Measurements from ENCODE around the gene PLA2G6.
"Not testable (repeated sequence)": the region's sequence is repeated elsewhere in the genome, so short reads cannot be mapped to it uniquely, and the experiment has no call there.

Gene PLA2G6

DNA sequence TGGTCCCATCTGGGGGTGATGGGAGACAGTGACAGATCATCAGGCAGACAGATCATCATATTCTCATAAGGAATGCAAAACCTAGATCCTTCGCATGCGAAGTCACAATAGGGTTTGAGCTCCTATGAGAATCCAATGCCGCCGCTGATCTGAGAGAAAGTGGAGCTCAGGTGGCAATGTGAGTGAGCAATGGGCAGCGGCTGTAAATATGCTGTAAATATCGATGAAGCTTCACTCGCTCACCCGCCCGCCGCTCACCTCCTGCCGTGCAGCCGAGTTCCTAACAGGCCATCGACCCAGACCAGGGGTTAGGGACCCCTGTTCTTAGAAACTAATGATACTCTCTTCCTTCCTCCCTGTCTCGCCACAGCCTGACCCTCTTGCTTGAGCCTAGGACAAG is 9.4 kb upstream of the PLA2G6 start:
- no peak for DNase-seq

DNA sequence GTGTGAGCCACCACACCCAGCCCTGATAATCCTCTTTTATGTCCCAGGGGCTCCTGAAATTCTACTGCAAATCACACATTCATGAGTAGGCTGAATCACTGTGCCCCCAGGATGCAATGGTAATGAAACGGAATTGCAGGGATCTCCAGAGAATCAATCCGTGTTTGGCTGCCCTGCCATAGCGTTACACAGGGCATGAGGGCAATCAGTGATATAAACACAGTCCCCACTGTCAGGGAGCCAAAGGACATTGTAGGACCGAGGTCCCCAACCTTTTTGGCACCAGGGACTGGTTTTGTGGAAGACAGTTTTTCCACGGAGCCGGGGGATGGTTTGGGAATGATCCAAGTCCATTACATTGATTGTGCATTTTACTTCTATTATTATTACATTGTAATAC is 9.0 kb upstream of the PLA2G6 start:
- no peak for DNase-seq

DNA sequence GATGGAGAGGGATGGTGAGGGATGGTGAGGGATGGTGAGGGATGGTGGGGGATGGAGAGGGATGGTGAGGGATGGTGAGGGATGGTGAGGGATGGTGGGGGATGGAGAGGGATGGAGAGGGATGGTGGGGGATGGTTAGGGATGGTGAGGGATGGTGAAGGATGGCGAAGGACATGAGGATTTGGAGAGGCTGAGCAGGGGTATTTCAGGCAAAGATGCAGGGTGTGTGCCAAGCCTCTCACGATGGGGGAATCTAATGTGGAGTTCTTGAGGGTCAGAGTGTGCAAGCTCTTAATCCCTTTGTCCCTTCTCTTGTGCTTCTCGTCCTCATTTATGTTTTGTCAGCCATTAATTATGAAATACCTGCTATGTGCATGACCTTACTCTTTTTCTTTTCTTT is 7.5 kb upstream of the PLA2G6 start:
- no peak for DNase-seq

DNA sequence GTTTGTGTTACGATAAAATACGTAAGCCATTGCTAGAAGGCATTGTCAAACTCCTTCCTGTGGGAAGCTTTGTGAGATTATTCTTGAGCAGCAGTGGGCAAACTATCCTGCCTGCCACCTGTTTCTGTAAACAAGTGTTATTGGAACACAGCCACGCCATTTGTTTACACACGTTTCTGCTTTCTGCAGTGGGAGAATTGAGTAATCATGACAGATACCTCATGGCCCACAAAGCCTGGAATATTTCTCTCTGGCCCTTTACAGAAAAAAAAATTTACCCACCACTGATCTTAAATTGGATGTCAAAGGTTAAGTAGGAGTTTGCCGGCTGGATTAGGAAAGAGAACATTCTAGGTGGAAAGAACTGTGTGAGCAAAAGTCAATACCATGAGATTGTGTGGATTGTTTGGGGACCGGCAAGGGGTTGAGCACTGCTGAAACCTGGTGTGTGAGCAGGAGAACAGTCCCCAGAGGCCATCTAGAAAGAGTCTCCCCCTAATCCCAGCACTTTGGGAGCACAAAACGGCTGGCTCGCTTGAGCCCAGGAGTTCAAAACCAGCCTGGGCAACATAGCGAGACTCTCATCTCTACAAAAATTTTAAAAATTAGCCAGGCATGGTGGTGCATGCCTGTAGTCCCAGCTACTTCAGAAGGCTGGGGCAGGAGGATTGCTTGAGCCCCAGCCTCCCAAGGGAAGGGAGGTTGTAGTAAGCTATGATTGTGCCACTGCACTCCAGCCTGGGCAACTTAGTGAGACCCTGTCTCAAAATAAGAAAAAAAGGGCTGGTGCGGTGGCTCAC is 6.0 kb upstream of the PLA2G6 start:
- DNase-seq = no peak

DNA sequence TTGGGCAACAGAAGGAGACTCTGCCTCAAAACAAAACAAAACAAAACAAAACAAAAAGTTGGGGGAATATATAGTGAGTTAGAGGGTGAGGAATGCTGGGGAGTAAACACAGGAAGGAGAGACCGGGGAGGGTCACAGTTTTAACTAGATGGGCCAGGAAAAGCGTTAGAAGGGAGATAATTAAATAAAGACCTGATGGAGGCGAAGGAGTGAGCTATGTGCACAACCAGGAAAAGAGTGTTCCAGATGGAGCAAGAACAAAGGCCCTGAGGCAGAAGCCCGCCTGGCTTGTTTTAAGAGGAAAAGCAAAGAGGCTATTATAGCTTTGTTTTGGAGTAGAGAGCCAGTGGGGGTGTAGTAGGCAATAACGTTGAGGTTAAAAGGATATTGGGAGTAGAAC is 4.8 kb upstream of the PLA2G6 start:
- DNase-seq = no peak

DNA sequence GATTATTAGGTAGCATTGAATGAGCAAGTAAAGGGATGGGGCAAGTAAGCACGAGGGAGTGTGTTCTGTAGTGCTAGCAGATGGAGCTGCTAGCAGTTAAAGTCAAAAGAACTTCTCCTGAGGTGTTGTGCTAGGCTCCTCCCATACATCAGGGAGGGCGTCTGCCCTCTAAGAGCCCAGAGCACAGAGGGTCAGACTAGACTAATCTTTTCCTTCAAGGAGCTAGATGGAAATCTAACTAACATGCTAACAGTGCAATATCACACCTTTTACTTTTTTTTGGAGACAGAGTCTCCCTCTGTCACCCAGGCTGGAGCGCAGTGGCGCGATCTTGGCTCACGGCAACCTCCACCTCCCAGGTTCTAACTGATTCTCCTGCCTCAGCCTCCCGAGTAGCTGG is 3.2 kb upstream of the PLA2G6 start:
- DNase-seq = no peak

DNA sequence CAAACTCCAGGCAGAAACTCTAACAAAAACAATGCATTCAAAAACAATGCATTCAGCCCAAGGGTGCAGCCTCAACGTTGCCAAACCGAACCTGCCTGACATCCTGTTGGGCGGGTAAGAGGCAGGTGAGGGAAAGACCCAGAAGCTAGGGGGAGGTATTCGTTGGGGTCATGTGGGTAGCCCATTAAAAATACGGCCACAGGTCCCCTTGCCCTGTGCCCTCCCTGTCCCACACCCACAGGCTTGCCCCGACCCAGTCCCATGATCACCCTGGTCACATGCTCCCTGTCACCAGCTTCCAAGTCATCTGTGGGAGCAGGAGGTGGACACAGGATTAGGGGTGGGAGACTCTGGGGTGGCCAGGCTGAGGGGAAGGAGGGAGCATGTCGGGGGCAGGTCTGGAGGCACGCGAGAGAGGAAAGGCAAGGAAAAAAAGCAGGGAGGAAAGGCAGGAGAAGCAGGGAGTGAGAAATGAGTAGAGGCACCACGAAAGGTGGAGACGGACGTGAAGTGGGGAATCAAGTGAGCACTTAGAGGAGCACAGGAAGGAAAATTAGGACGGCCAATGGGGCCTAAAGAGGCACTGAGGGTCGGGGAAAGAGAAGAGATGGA is 683 bp downstream of the PLA2G6 start:
- peak; percentile 18 to 40 for DNase-seq

DNA sequence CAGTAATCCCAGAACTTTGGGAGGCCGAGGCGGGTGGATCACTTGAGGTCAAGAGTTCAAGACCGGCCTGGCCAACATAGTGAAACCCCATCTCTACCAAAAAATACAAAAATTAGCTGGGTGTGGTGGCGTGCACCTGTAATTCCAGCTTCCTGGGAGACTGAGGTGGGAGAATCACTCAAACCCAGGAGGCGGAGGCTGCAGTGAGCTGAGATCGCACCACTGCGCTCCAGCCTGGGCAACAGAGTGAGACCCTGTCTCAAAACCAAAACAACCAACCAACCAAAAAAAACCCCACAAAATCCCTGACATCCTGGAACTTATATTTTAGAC is 3.1 kb downstream of the PLA2G6 start:
- not testable (repeated sequence) for DNase-seq

DNA sequence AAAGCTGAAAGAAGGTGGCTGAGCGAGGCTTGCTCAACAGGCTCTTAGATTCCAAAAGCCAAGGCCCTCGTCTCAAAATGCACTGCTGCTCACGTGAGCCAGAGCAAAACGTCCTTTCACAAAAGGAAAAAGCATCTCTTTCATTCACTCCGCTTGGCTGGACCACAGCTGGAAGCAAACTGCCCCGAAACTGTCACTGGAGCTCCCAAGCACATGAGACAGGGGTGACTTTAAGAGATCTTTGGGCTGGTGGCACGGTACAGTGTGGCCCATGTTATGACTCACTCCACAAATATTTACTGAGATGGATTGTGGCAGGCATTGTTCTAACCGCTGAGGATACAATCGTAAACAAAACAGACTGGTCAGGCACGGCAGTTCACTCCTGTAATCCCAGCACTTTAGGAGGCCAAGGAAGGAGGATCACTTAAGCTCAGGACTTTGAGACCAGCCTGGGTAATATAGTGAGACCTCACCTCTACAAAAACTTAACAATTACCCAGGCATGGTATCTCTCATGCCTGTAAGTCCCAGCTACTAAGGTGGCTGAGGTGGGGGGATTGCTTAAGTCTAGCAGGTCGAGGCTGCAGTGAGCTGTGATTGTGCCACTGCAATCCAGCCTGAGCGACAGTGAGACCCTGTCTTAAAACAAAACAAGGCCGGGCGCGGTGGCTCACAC is 3.6 kb downstream of the PLA2G6 start:
- no peak for DNase-seq

DNA sequence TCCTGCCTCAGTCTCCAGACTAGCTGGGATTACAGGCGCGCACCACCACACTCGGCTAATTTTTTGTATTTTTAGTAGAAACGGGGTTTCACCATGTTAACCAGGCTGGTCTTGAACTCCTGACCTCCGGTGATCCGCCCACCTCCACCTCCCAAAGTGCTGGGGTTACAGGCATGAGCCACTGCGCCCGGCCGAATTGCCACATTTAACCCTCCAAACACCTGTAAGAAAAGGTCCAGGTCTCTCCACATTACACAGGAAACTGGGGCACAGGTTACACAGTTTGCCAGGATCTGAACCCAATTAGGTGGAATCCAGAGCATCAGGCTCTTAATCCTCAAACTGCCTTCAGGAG is 4.1 kb downstream of the PLA2G6 start:
- not testable (repeated sequence) for DNase-seq

DNA sequence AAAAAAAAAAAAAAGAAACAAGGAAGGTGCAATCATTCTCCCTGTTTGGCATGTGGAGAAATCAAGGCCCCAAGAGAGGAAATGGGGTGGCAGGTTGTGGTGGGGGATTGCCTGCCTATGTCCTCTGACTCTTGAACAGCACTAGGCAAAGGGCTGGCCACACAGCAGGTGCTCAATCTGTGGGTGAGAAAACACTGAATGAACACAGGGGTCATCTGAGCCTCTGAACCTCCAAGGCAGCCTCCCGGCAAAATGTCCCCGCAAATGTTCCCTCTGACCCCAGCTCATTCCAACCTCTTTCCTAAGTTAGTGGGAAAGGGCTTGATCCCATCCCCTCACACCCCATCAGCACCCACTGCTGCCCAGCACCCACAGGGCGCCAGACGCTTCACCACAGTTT is 4.6 kb downstream of the PLA2G6 start:
- no peak for DNase-seq

DNA sequence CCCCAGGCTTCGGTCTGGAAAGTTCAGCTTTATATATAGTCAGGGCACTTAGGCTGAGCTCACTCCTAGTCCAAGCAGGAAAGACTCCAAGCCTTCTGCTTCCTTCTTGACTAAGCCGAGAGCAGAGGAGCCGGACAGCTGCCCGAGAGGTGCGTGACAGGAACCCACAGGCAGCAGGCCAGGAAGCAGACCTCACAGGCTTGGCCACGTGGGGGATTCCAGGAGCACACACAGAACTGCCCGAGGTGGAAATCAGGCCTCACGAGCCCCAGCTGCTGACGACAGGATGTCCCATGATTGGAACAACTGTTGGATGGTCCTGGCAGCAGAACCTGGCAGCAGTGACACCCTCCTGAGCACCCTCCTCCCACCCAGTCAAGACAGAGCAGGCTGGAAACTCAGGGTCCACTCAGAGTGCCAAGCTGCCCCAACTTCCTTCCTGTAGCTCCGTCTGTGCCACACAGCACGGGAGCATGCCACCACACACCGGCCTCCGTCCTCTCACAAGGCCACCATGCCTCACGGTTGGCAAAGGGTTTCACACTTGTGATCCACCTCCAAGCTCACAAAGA is 5.4 kb downstream of the PLA2G6 start:
- DNase-seq = peak; percentile 33 to 57

DNA sequence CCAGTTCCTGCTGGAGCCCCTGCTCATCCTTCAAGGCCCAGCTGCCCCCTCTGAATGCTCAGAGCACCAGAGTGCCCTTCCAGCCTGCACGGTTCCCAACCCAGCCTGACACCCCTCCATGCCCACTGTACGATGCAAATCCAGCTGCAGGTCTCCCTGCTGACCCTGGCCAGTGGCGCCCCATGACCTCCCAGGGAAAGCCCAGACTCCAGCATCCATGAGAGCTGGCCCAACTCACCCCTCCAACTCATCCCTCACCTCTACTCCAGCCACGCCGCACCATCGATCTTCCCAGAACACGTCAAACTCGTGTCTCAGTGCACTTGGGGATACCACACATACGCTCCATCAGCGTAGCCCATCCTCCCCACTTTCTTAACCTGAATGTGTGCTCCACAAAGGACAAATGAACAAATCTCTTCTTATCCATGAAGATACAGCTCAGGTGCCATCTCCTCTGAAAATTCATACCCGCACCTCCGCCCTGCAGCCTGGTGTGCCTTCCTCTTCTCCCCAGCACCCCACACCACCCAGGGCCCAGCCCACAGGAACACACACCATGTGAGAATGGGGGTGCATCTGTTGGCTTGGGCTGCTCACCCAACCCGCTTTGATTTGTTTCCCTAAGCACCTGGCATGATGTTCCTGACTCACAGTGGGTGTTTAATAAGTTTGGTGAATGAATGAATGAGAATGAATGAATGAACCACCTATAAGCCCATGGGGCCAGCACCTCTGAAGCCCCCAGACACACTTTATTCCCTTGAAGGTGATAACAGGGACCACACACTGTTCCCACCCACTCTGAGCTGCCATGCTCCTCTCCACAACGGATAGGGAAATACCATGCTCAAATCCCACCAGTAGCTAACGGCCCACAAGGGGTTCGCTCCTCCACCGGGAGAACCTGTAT is 6.2 kb downstream of the PLA2G6 start:
- DNase-seq = no peak

DNA sequence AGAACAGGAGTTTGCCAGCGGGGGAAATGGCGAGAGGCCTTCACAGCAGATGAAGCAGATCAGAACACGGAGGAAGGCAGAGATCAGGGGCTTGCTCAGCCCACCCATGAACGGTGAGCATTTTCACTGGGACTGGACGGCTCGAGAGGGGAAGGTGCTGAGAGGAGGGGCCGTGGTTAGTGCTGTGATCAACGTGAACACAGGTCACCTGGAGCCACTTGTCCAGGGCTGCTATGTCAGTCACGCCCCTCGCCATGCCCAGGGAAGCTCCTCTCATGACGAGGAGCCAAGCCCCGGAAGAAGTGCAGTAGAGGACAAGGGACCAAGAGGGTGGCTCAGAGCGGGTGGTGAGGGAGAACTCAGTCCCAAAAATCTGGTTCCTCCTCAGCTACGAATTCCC is 7.0 kb downstream of the PLA2G6 start:
- DNase-seq = no peak

DNA sequence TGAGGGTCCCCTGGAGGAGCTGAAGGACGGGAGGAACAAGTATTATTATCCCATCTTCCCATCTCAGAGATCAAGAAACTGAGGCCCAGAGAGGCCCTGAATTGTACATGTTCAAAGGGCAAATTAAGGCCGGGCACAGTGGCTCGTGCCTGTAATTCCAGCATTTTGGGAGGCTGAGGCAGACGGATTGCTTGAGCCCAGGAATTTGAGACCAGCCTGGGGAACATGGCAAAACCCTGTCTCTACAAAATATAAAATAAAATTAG is 8.1 kb downstream of the PLA2G6 start:
- no peak for DNase-seq

DNA sequence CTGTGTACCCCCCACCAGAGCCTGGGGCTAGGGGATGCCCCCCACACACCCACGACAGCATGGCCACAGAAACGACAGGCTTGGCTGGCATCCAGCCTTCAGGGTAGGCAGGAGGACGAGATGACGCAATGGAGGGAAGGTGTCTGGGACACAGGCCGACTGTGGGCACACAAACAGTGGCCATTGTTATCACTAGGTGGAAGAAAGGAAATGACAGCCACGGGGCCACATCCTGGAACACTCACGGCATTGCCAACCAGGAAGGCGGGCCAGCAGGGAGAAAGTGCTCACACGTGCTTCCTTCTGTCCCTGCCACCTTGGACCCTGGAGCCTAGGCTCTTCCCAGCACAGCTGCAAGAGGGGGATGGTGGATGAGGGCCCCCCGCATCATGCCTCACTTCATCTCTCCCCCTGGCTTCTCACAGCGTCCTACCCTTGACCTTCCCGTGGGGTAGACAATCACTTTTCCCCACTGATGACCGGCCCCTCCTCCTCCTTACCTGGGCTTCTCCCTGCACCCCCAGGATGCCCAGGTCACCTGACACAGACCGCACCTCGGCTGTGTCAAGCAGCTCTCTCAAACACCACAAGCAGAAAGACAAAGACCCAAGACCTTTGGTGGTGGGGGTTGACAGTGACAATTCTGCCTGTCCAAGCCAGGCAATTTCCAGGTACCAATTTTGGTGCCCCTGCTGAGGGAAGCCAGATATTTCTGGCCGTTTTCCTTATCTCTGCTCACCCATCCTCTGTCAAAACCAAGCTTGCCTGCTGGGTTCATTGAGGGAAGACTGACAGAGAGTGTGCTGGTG is 8.6 kb downstream of the PLA2G6 start:
- DNase-seq = no peak

DNA sequence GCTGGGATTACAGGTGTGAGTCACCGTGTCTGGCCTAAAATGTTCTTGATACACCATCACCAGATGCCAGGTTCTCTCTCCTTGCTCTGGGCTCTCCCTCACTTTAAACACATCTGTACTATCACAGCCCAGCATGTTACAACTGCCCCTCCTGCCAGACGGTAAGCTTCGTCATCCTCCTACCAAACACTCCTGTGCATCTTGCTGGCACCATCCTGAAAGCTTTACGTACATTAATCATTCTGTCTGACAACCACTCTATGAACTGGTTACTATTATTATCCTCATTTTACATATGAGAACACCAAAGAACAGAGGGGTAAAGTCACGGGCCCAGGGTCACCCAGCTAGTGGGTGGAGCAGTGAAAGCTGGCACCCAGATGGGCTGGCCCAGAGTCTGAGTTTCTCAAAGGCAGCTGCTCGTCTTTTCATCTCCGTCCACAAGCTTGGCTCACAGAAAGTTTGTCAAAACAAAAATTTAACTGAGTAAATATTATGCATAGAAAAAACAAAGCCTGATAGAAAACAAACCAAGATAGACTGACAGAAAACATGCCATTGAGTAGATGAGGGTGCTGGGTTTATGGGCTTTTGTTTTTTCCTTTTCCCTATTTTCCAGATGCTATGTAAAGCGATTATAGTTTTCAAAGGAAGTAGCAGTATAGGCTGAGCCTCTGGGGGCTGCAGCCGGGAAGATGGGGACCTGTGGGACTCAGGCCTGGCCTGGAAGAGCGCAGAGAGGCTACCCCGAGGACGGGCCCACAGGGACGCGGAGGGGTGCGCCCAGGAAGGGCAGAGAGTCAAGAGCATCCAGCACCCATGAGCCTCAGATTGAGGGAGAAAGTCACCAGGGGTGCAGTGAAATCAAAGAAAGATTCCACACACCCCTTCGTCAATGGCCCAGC is 9.5 kb downstream of the PLA2G6 start:
- DNase-seq = no peak

DNA sequence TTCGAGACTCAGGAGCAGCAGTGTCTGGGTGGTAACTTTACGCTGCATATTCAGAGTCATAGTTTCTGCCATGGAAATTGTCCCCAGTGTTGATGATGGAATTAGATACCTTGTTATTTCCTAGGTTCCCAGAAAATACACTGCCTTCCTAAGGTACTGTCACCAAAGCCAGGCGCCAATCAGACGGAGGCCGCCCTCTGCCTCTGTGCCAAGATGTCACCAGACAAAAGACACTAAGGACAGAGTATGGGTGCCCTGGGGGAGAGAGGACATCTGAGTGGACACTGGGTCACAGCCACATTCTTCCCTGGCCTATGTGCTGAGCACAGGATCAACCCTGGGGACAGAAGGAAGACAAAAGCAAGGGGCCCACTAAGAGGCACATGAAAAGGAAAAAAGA is 11.2 kb downstream of the PLA2G6 start:
- DNase-seq = no peak

DNA sequence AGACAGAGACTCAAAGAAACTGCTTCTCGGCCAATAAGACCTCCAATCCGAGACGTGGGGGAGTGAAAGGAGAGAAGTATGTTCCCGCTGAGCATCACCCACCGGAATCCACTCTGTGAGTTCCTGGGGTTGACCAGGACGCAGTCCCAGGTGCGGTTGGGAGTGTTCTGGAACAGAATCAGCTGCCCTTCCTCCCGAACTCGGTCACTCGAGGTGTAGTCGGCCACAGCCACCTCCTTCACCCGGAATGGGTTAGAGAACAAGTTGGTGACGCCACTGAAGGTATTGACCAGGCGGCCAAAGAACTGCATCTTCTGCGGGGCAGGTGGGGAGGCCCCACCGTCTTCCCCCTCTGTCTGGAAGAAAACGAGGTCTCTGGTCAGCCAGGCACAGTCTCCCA is 12.5 kb downstream of the PLA2G6 start:
- DNase-seq = no peak

DNA sequence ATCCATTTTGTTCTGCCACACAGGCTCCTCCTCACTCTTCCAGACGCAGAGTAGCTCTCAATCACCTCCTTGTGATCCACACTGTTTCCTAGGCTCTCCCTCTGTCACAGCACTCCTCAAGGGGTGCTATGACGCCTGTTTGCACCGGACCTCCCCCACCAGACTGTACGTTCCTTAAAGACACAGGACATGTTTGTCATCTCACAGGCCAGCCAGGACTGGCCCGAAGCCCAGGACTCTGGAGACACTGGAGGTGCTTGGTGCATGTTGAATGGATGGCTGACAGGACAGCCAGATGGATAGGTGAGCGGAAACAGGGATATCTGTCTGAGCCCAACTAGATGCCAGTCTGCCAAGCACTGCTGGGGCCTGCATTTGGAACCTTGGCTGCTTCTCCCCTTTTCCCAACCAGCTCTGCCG is 13.6 kb downstream of the PLA2G6 start:
- DNase-seq = no peak

DNA sequence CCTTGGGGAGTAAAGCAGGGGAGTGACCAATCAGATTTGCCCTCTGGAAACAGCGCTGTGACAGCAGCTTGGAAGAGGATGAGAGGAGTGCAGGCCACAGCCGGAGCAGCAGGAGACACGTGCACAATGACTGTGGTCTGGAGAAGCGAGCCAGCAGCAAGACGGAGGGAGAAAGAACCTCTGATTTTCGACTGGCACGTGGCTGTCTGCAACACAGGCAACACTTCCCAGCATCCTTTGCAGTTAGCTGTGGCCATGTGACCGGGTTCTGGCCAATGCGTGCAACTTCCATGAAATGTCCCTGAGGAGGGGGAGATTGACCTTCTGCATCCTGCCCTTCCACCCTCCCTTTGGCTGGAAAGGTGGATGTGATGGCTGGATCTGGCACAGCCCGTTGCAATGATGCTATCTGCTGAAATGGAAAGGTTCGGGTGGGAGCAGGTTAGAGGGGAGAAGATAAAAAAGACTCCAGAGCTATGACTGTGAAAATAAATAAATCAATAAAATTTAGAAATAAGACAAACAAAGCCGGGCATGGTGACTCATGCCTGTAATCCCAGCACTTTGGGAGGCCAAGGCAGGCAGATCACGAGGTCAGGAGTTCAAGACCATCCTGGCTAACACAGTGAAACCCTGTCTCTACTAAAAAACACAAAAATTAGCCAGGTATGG is 15.6 kb downstream of the PLA2G6 start:
- no peak for DNase-seq
